ENCODE measurements around the gene EFCAB8. TPM values are rescaled to one million over a fixed set of nuclear protein-coding genes. Genes with fewer than 3 reads are reported as not detected.

The EFCAB8 gene
- total RNA-seq, 1 experiment from 2014 or later, result 1.8 TPM

GRCh38 chr20:32828029-32828680 lies 30.6 kb upstream of the EFCAB8 start:
- Mint-ChIP-seq H3K4me1 (ENCODE audit: low read depth, unreplicated experiment) (peaks cover 17% of the 10 kb centered on the region), H3K36me3 (ENCODE audit: insufficient read depth, unreplicated experiment) (peaks cover 92% of the 10 kb centered on the region), H3K9me3 (ENCODE audit: unreplicated experiment) (no peaks in the 10 kb centered on the region), H3K27ac (ENCODE audit: unreplicated experiment) (no peak overlapping the region), H3K4me3 (ENCODE audit: unreplicated experiment) (no peak overlapping the region), H3K27me3 (ENCODE audit: insufficient read depth, unreplicated experiment) (no peaks in the 10 kb centered on the region)
- no peak for TF ChIP-seq CTCF (IDR thresholded peaks at IDR 0.05; ENCODE audit: insufficient read depth in 1 of 2, low read depth in 1 of 2, low read length in 1 of 2, severe bottlenecking in 1 of 2, unreplicated experiment in 1 of 2)
- ChIA-PET CTCF (interaction anchor here (0.8 kb wide), 1 partner anchor 38 kb away, joined by 3 read pairs; no protein-coding TSS in a partner anchor), POLR2A (no interaction called here)
- no peak for DNase-seq
- TSS peak; percentile 2 for BruUV-seq (replicated peaks)
- Histone ChIP-seq H3K9me3 (no peaks in the 10 kb centered on the region), H3K36me3 (ENCODE audit: control insufficient read depth, insufficient read depth, low read length) (peaks cover 6% of the 10 kb centered on the region; the same call in 1 of the 2 replicates), H3K4me3 (ENCODE audit: low read depth, low read length) (no peak overlapping the region), H3K27me3 (replicated peaks; ENCODE audit: control insufficient read depth, insufficient read depth, low read length) (no peaks in the 10 kb centered on the region), H3K4me1 (peaks cover 13% of the 10 kb centered on the region)
- intact Hi-C loops (cut with micrococcal nuclease; ENCODE audit: unreplicated experiment), result no loop called here

- TF ChIP-seq CTCF (IDR thresholded peaks at IDR 0.05; ENCODE audit: insufficient read depth in 1 of 2, low read depth in 1 of 2, low read length in 1 of 2, severe bottlenecking in 1 of 2, unreplicated experiment in 1 of 2), result no peak
- Histone ChIP-seq H3K36me3 (ENCODE audit: control insufficient read depth, insufficient read depth, low read length) (peaks cover 6% of the 10 kb centered on the region; the same call in 1 of the 2 replicates), H3K4me1 (peaks cover 4% of the 10 kb centered on the region), H3K4me3 (ENCODE audit: low read depth, low read length) (no peak overlapping the region), H3K9me3 (no peaks in the 10 kb centered on the region), H3K27me3 (replicated peaks; ENCODE audit: control insufficient read depth, insufficient read depth, low read length) (no peaks in the 10 kb centered on the region)
- Mint-ChIP-seq H3K36me3 (ENCODE audit: insufficient read depth, unreplicated experiment) (peaks cover 98% of the 10 kb centered on the region), H3K27me3 (ENCODE audit: insufficient read depth, unreplicated experiment) (no peaks in the 10 kb centered on the region), H3K4me1 (ENCODE audit: low read depth, unreplicated experiment) (peaks cover 7% of the 10 kb centered on the region), H3K4me3 (ENCODE audit: unreplicated experiment) (no peak overlapping the region), H3K9me3 (ENCODE audit: unreplicated experiment) (no peaks in the 10 kb centered on the region), H3K27ac (ENCODE audit: unreplicated experiment) (peak overlapping the region; percentile 48)
- CTCF ChIA-PET, result interaction anchor here (0.6 to 1.4 kb wide), 3 partner anchors 40 to 178 kb away, joined by 3 to 4 read pairs (median 3); no protein-coding TSS in a partner anchor
- intact Hi-C loops (cut with micrococcal nuclease; ENCODE audit: unreplicated experiment), result loop anchor here (5.0 kb wide), 1 partner anchor 37 kb away; no protein-coding TSS in a partner anchor
- BruUV-seq (replicated peaks), result no TSS peak
- POLR2A ChIA-PET, result interaction anchor here (0.6 to 1.3 kb wide), 3 partner anchors 9 to 288 kb away, joined by 3 to 10 read pairs (median 4); partner anchors contain the start of gene MAPRE1
- no peak for DNase-seq
Observed at GRCh38 chr20:32829311-32830005, 29.3 kb upstream of the EFCAB8 start.

GRCh38 chr20:32830437-32830836 lies 28.3 kb upstream of the EFCAB8 start:
- intact Hi-C loops (cut with micrococcal nuclease; ENCODE audit: unreplicated experiment), result loop anchor here (5.0 kb wide), 1 partner anchor 38 kb away; no protein-coding TSS in a partner anchor
- POLR2A ChIA-PET, result interaction anchor here (1.2 to 1.3 kb wide), 2 partner anchors 10 to 11 kb away, joined by 3 to 10 read pairs; partner anchors contain the start of gene MAPRE1
- no peaks in the 10 kb centered on the region for H3K9me3 ChIP-seq
- BruUV-seq (replicated peaks), result no TSS peak
- H3K27ac Mint-ChIP-seq (ENCODE audit: unreplicated experiment), result peak overlapping the region; percentile 12
- H3K4me1 Mint-ChIP-seq (ENCODE audit: low read depth, unreplicated experiment), result peaks cover 7% of the 10 kb centered on the region
- no peaks in the 10 kb centered on the region for H3K9me3 Mint-ChIP-seq (ENCODE audit: unreplicated experiment)
- peaks cover 6% of the 10 kb centered on the region; the same call in 1 of the 2 replicates for H3K36me3 ChIP-seq (ENCODE audit: control insufficient read depth, insufficient read depth, low read length)
- H3K36me3 Mint-ChIP-seq (ENCODE audit: insufficient read depth, unreplicated experiment), result peaks cover 100% of the 10 kb centered on the region
- H3K27me3 ChIP-seq (replicated peaks; ENCODE audit: control insufficient read depth, insufficient read depth, low read length), result no peaks in the 10 kb centered on the region
- peak in 1 of 2 experiments; percentile 14 for DNase-seq
- H3K4me3 Mint-ChIP-seq (ENCODE audit: unreplicated experiment), result no peak overlapping the region
- no peak for TF ChIP-seq CTCF (IDR thresholded peaks at IDR 0.05; ENCODE audit: insufficient read depth in 1 of 2, low read depth in 1 of 2, low read length in 1 of 2, severe bottlenecking in 1 of 2, unreplicated experiment in 1 of 2)
- no peaks in the 10 kb centered on the region for H3K27me3 Mint-ChIP-seq (ENCODE audit: insufficient read depth, unreplicated experiment)
- peaks cover 4% of the 10 kb centered on the region for H3K4me1 ChIP-seq
- H3K4me3 ChIP-seq (ENCODE audit: low read depth, low read length), result no peak overlapping the region
- CTCF ChIA-PET, result interaction anchor here (0.6 to 1.4 kb wide), 4 partner anchors 41 to 184 kb away, joined by 3 to 4 read pairs (median 3); no protein-coding TSS in a partner anchor

All from Caco-2 (cell line).